H1 (cell line): ENCODE measurements around the gene NAV2. TPM values are rescaled to one million over a fixed set of nuclear protein-coding genes. Genes with fewer than 3 reads are reported as not detected.

Source experiments
- CTCF ChIA-PET: fragments of 300-600 bp; sonication (Branson Sonifier 250); formaldehyde crosslinking; loops from one replicate; lab custom pipeline; 2021; ENCODE audit not compliant: partially characterized antibody; lab: Charles Lee
- POLR2A ChIA-PET: fragments of 300-600 bp; sonication (Branson Sonifier 250); formaldehyde crosslinking; loops from one replicate; lab custom pipeline; 2021; ENCODE audit warnings: inconsistent platforms; ENCODE audit not compliant: partially characterized antibody; lab: Charles Lee
- DNase-seq, 2 experiments: peaks; one replicate each; pipeline versions ENCODE4 v3.0.0 to v3.0.0-alpha.2; 2010 to 2022; ENCODE audit warnings: low spot score in 2 of 2, low read depth in 1 of 2, mixed read lengths in 1 of 2
- FAIRE-seq: peaks from 2 replicates; lab custom pipeline; 2011; peaks lifted over from hg19 to GRCh38; lab: Jason Lieb, UNC
- H2AFZ ChIP-seq: 2 replicates; pipeline ENCODE4 v1.8.1; 2012; ENCODE audit warnings: low read length, inconsistent platforms
- H2AK5ac ChIP-seq: 2 replicates; pipeline ENCODE4 v1.6.1; 2013; ENCODE audit warnings: low read depth, low read length
- H2BK120ac ChIP-seq: replicated peaks from 2 replicates; pipeline ENCODE3; 2013; ENCODE audit warnings: low read depth, low read length, inconsistent platforms
- H2BK12ac ChIP-seq: 2 replicates; pipeline ENCODE4 v1.6.1; 2013; ENCODE audit warnings: low read depth, low read length
- H2BK15ac ChIP-seq: 2 replicates; pipeline ENCODE4 v1.6.1; 2013; ENCODE audit warnings: low read length
- H2BK20ac ChIP-seq: 2 replicates; pipeline ENCODE4 v1.6.1; 2013; ENCODE audit warnings: low read length
- H2BK5ac ChIP-seq: 2 replicates; pipeline ENCODE4 v1.6.1; 2013; ENCODE audit warnings: low read depth, low read length
- H3K14ac ChIP-seq: 2 replicates; pipeline ENCODE4 v1.6.1; 2013; ENCODE audit warnings: inconsistent platforms; ENCODE audit not compliant: insufficient read length
- H3K18ac ChIP-seq: 2 replicates; pipeline ENCODE4 v1.6.1; 2013; ENCODE audit warnings: low read length; ENCODE audit errors: extremely low read depth
- H3K23ac ChIP-seq: 2 replicates; pipeline ENCODE4 v1.6.1; 2013; ENCODE audit warnings: inconsistent platforms; ENCODE audit not compliant: insufficient read length
- H3K23me2 ChIP-seq: 2 replicates; pipeline ENCODE4 v1.6.1; 2013; ENCODE audit warnings: low read depth, low read length
- H3K27ac ChIP-seq: 2 replicates; pipeline ENCODE4 v1.6.1; 2011; ENCODE audit warnings: low read depth, low read length, inconsistent platforms
- H3K27me3 ChIP-seq, 4 experiments: replicated peaks in 1 of 4; 1 replicate in 1 of 4; 2 replicates in 3 of 4; pipeline versions ENCODE4 v1.6.1 to v1.8.1; 2011 to 2013; ENCODE audit warnings: low read length in 3 of 4, mild to moderate bottlenecking in 3 of 4, inconsistent platforms in 2 of 4, mixed read lengths in 2 of 4, moderate library complexity in 1 of 4; ENCODE audit not compliant: control insufficient read depth in 3 of 4, insufficient read depth in 3 of 4; ENCODE audit errors: extremely low read depth in 1 of 4
- H3K36me3 ChIP-seq, 4 experiments: 2 replicates each; pipeline versions ENCODE4 v1.6.1 to v1.8.1; 2011 to 2013; ENCODE audit warnings: mild to moderate bottlenecking in 4 of 4, low read length in 3 of 4, moderate library complexity in 2 of 4, control low read depth in 1 of 4, inconsistent platforms in 1 of 4; ENCODE audit not compliant: insufficient read depth in 4 of 4, control insufficient read depth in 2 of 4
- H3K4ac ChIP-seq: replicated peaks from 2 replicates; pipeline ENCODE3; 2013; ENCODE audit warnings: low read length, low read depth, mixed read lengths, inconsistent platforms; ENCODE audit not compliant: insufficient read length
- H3K4me1 ChIP-seq, 4 experiments: replicated peaks in 1 of 4; 1 replicate in 1 of 4; 2 replicates in 3 of 4; pipeline versions ENCODE4 v1.6.1 to v1.8.1; 2011 to 2013; ENCODE audit warnings: low read length in 3 of 4, inconsistent platforms in 2 of 4, mixed read lengths in 1 of 4; ENCODE audit not compliant: insufficient read depth in 4 of 4, control insufficient read depth in 3 of 4
- H3K4me2 ChIP-seq, 2 experiments: 2 replicates each; pipeline versions ENCODE4 v1.6.1 to v1.8.1; 2011 to 2013; ENCODE audit warnings: low read depth in 2 of 2, low read length in 2 of 2, control low read depth in 1 of 2, inconsistent platforms in 1 of 2, mild to moderate bottlenecking in 1 of 2; ENCODE audit not compliant: insufficient read depth in 1 of 2
- H3K4me3 ChIP-seq, 4 experiments: fragments of 200-600, 300-600 bp in 1 of 4; sonication (generic), shearing (Covaris generic), sonication (Bioruptor Twin) in 1 of 4; 2 replicates each; pipeline versions ENCODE4 v1.5.1 to v1.8.1; 2011 to 2016; ENCODE audit warnings: low read length in 4 of 4, low read depth in 3 of 4, control low read depth in 2 of 4, inconsistent platforms in 2 of 4, mild to moderate bottlenecking in 2 of 4, mixed read lengths in 1 of 4, moderate library complexity in 1 of 4; ENCODE audit not compliant: insufficient read depth in 2 of 4; ENCODE audit errors: extremely low read depth in 1 of 4
- H3K56ac ChIP-seq: replicated peaks from 2 replicates; pipeline ENCODE3; 2013; ENCODE audit warnings: low read depth, mild to moderate bottlenecking, mixed read lengths, low read length, inconsistent platforms; ENCODE audit not compliant: insufficient read length
- H3K79me1 ChIP-seq: 2 replicates; pipeline ENCODE4 v1.6.1; 2013; ENCODE audit warnings: low read depth, low read length, control low read depth
- H3K79me2 ChIP-seq, 2 experiments: 2 replicates each; pipeline versions ENCODE4 v1.6.1 to v1.8.1; 2012 to 2013; ENCODE audit warnings: low read length in 2 of 2, mild to moderate bottlenecking in 2 of 2, inconsistent platforms in 1 of 2; ENCODE audit not compliant: insufficient read depth in 2 of 2, control insufficient read depth in 1 of 2
- H3K9ac ChIP-seq, 4 experiments: replicated peaks in 1 of 4; 1 replicate in 1 of 4; 2 replicates in 3 of 4; pipeline versions ENCODE4 v1.6.1 to v1.8.1; 2011 to 2013; ENCODE audit warnings: low read depth in 3 of 4, low read length in 3 of 4, control low read depth in 2 of 4, mild to moderate bottlenecking in 2 of 4, moderate library complexity in 2 of 4, inconsistent platforms in 1 of 4; ENCODE audit errors: extremely low read depth in 1 of 4
- H3K9me3 ChIP-seq, 2 experiments: 2 replicates each; pipeline versions ENCODE4 v1.6.1 to v1.8.1; 2012 to 2013; ENCODE audit warnings: mild to moderate bottlenecking in 2 of 2, moderate library complexity in 2 of 2, control low read depth in 1 of 2, inconsistent platforms in 1 of 2, low read depth in 1 of 2, low read length in 1 of 2, mixed read lengths in 1 of 2; ENCODE audit not compliant: insufficient read depth in 2 of 2
- H4K20me1 ChIP-seq, 2 experiments: replicated peaks in 1 of 2; 2 replicates each; pipeline versions ENCODE3 to v1.8.1; 2011 to 2013; ENCODE audit warnings: inconsistent platforms in 2 of 2, low read length in 2 of 2, mild to moderate bottlenecking in 1 of 2; ENCODE audit not compliant: insufficient read depth in 2 of 2, control insufficient read depth in 1 of 2
- H4K5ac ChIP-seq: 2 replicates; pipeline ENCODE4 v1.6.1; 2013; ENCODE audit warnings: low read length, low read depth, mixed read lengths, inconsistent platforms; ENCODE audit not compliant: insufficient read length
- H4K8ac ChIP-seq: 2 replicates; pipeline ENCODE4 v1.8.0; 2013; ENCODE audit warnings: mild to moderate bottlenecking, moderate library complexity, low read length, inconsistent platforms; ENCODE audit not compliant: insufficient read depth; ENCODE audit errors: extremely low read depth
- H4K91ac ChIP-seq: replicated peaks from 2 replicates; pipeline ENCODE3; 2013; ENCODE audit warnings: low read length, mixed read lengths, inconsistent platforms; ENCODE audit not compliant: insufficient read length
- ASH2L ChIP-seq: fragments of 200-600, 300-600 bp; sonication (generic); IDR thresholded peaks from one replicate; pipeline ENCODE4 v1.7.1; 2017; ENCODE audit warnings: low read length
- ATF2 ChIP-seq: IDR thresholded peaks from 2 replicates; pipeline ENCODE4 v1.6.1; 2012; ENCODE audit warnings: low read length, inconsistent platforms
- ATF3 ChIP-seq: IDR thresholded peaks from 2 replicates; pipeline ENCODE4 v1.6.1; 2011; ENCODE audit warnings: low read depth, mild to moderate bottlenecking, low read length; ENCODE audit not compliant: insufficient read depth
- CBX8 ChIP-seq: fragments of 300-800, 300-1000 bp; sonication (generic); IDR thresholded peaks from 2 replicates; pipeline ENCODE4 v1.7.1; 2016; ENCODE audit warnings: low read depth, low read length, borderline replicate concordance
- FOSL1 ChIP-seq: IDR thresholded peaks from 2 replicates; pipeline ENCODE4 v1.6.1; 2011; ENCODE audit warnings: mild to moderate bottlenecking, low read depth, low read length, moderate library complexity; ENCODE audit not compliant: insufficient read depth
- HDAC6 ChIP-seq: IDR thresholded peaks from one replicate; pipeline ENCODE4 v1.7.1; 2012; ENCODE audit warnings: low read depth, mild to moderate bottlenecking, inconsistent platforms, low read length, moderate library complexity
- KDM5A ChIP-seq: fragments of 200-600 bp; IDR thresholded peaks from 2 replicates; pipeline ENCODE4 v1.7.1; 2012; ENCODE audit warnings: mild to moderate bottlenecking, low read length, inconsistent platforms, mixed read lengths
- SUZ12 ChIP-seq: fragments of 200-600 bp; sonication (generic); IDR thresholded peaks from 2 replicates; pipeline ENCODE4 v1.6.1; 2012; ENCODE audit warnings: mild to moderate bottlenecking, inconsistent platforms, low read length, moderate library complexity, mixed read lengths
- TAF7 ChIP-seq: optimal IDR thresholded peaks from 2 replicates; pipeline ENCODE3; 2011; ENCODE audit warnings: low read depth, mild to moderate bottlenecking, inconsistent platforms, low read length, moderate library complexity, borderline replicate concordance
- TCF12 ChIP-seq: IDR thresholded peaks from 2 replicates; pipeline ENCODE4 v1.6.1; 2011; ENCODE audit warnings: low read depth, mild to moderate bottlenecking, low read length
- ZNF274 ChIP-seq: IDR thresholded peaks from 2 replicates; pipeline ENCODE4 v1.7.0; 2012; ENCODE audit warnings: low read length, borderline replicate concordance; ENCODE audit errors: extremely low read depth
- WGBS, 2 experiments: shearing (Covaris generic) in 1 of 2; methylation state at CpG; one replicate each; pipeline versions ENCODE4 v1.1.6 to v1.1.7; 2013 to 2015; ENCODE audit warnings: low lambda C conversion rate in 2 of 2, mixed read lengths in 2 of 2, inconsistent platforms in 1 of 2, low coverage in 1 of 2, missing lambda C conversion rate in 1 of 2; ENCODE audit not compliant: insufficient replicate concordance in 2 of 2, insufficient coverage in 1 of 2, insufficient read length in 1 of 2; ENCODE audit errors: extremely low coverage in 1 of 2, missing lambda C conversion rate in 1 of 2; 5-methylcytosine and 5-hydroxymethylcytosine counted together
- polyA plus RNA-seq, 7 experiments: library from polyadenylated mRNA; depleted of rRNA in 3 of 7; stranded (reverse) in 5 of 7; unstranded in 2 of 7; fragments of >200 nt in 5 of 7; fragments of 200-250 nt in 2 of 7; gene quantifications; 1 replicate in 5 of 7; 2 replicates in 1 of 7; 4 replicates in 1 of 7; pipeline versions ENCODE4 v1.2.1 to v1.2.3, GENCODE V29; 2011 to 2013; ENCODE audit warnings: missing spikeins in 2 of 7, mixed read lengths in 2 of 7
- total RNA-seq: library from RNA; stranded (reverse); fragmentation: NEBNext Ultra II Directional; extraction: Animal tissue kit (Norgen Biotek cat#: 25700); gene quantifications from 2 replicates; pipeline ENCODE4 v1.2.1, GENCODE V29; 2021
- TF ChIP-seq, protein P1 (sequence below): IDR thresholded peaks from 2 replicates; pipeline ENCODE4 v1.6.1; 2012; ENCODE audit warnings: inconsistent platforms

The NAV2 gene
- total and polyA plus RNA-seq, 2 of the 8 experiments (the other 6 are each of a cell fraction or from before 2014, with no cell fraction given), result 35.6 to 73.6 TPM

GRCh38 chr11:19913893-19914249 is 201.2 kb downstream of the NAV2 start:
- no peak overlapping the region for H3K14ac ChIP-seq
- H4K8ac ChIP-seq, result no peak overlapping the region
- H4K20me1 ChIP-seq, result peaks cover 0 to 2% of the 10 kb centered on the region in 2 experiments
- H3K56ac ChIP-seq, result no peak overlapping the region
- no peak overlapping the region for H2BK12ac ChIP-seq
- H3K9me3 ChIP-seq, result no peaks in the 10 kb centered on the region
- H3K27ac ChIP-seq, result no peak overlapping the region
- FAIRE-seq (no peak), DNase-seq (no peak)
- no peak overlapping the region for H3K4ac ChIP-seq
- POLR2A ChIA-PET, result no interaction called here
- no peak overlapping the region for H2BK20ac ChIP-seq
- CTCF ChIA-PET, result interaction anchor here (0.9 to 3.4 kb wide), 16 partner anchors 9 to 577 kb away, joined by 3 to 19 read pairs (median 4); no protein-coding TSS in a partner anchor
- no peak overlapping the region for H4K91ac ChIP-seq
- no peak overlapping the region for H3K23ac ChIP-seq
- H3K9ac ChIP-seq, result no peak overlapping the region
- H2AK5ac ChIP-seq, result no peak overlapping the region
- no peaks in the 10 kb centered on the region; a peak in 1 of 4 replicates for H3K79me2 ChIP-seq
- no peaks in the 10 kb centered on the region for H3K27me3 ChIP-seq
- H2BK5ac ChIP-seq, result no peak overlapping the region; the same call in 1 of the 2 replicates
- H3K23me2 ChIP-seq, result no peaks in the 10 kb centered on the region
- H2BK120ac ChIP-seq, result no peak overlapping the region
- no peak overlapping the region for H3K4me3 ChIP-seq
- 73% methylated on average over 3 of the region's 3 CpGs; no CpG with 5 or more reads in 1 of the 2 experiments for WGBS, 2 experiments
- no peak overlapping the region for H3K4me2 ChIP-seq
- no peak overlapping the region for H2BK15ac ChIP-seq
- H3K79me1 ChIP-seq, result no peaks in the 10 kb centered on the region; the same call in 1 of the 2 replicates
- H4K5ac ChIP-seq, result no peak overlapping the region
- peaks cover 4 to 18% (median 15%) of the 10 kb centered on the region in 4 experiments for H3K4me1 ChIP-seq
- H2AFZ ChIP-seq, result no peak overlapping the region
- peaks cover 0 to 15% (median 3%) of the 10 kb centered on the region in 4 experiments; a peak in 4 of 8 replicates for H3K36me3 ChIP-seq
- H3K18ac ChIP-seq, result no peak overlapping the region
- TF ChIP-seq ATF2, result no peak
- no peak for TF ChIP-seq HDAC6
- TF ChIP-seq, protein P1, sequence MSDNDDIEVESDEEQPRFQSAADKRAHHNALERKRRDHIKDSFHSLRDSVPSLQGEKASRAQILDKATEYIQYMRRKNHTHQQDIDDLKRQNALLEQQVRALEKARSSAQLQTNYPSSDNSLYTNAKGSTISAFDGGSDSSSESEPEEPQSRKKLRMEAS, result no peak
- TF ChIP-seq SUZ12, result no peak
- TF ChIP-seq FOSL1, result no peak
- TF ChIP-seq KDM5A, result no peak
- TF ChIP-seq TAF7, result no peak
- no peak for TF ChIP-seq ZNF274
- no peak for TF ChIP-seq TCF12
- no peak for TF ChIP-seq ATF3
- TF ChIP-seq CBX8, result no peak
- no peak for TF ChIP-seq ASH2L
